Measurements from ENCODE around the gene LHX4. TPM values are rescaled to one million over a fixed set of nuclear protein-coding genes. Genes with fewer than 3 reads are reported as not detected.
"Not testable (repeated sequence)": the region's sequence is repeated elsewhere in the genome, so short reads cannot be mapped to it uniquely, and the experiment has no call there.

The LHX4 gene
- total RNA-seq, 2 experiments from 2014 or later = not detected

GRCh38 chr1:180199018-180199417 is 31.0 kb upstream of the LHX4 start:
- CTCF ChIA-PET = interaction anchor here (2.7 kb wide), 1 partner anchor 19 kb away, joined by 14 read pairs; no protein-coding TSS in a partner anchor
- DNase-seq = no peak
- Mint-ChIP-seq H3K4me3 (no peak overlapping the region), H3K27ac (no peak overlapping the region), H3K27me3 (ENCODE audit: low read depth) (no peaks in the 10 kb centered on the region), H3K36me3 (ENCODE audit: low read depth) (peaks cover 2% of the 10 kb centered on the region), H3K9me3 (no peaks in the 10 kb centered on the region), H3K4me1 (ENCODE audit: low read depth) (no peaks in the 10 kb centered on the region)
- intact Hi-C loops (cut with micrococcal nuclease) = no loop called here

GRCh38 chr1:180201451-180202200 is 28.4 kb upstream of the LHX4 start:
- no peaks in the 10 kb centered on the region for H3K27me3 Mint-ChIP-seq (ENCODE audit: low read depth)
- intact Hi-C loops (cut with micrococcal nuclease) = no loop called here
- no peak overlapping the region for H3K4me3 Mint-ChIP-seq
- no peaks in the 10 kb centered on the region for H3K4me1 Mint-ChIP-seq (ENCODE audit: low read depth)
- no peaks in the 10 kb centered on the region for H3K36me3 Mint-ChIP-seq (ENCODE audit: low read depth)
- DNase-seq = no peak
- no peak overlapping the region for H3K27ac Mint-ChIP-seq
- CTCF ChIA-PET = interaction anchor here (1.0 to 2.7 kb wide), 2 partner anchors 22 to 214 kb away, joined by 3 to 14 read pairs; no protein-coding TSS in a partner anchor
- no peaks in the 10 kb centered on the region for H3K9me3 Mint-ChIP-seq

- H3K36me3 Mint-ChIP-seq (ENCODE audit: low read depth); H3K9me3 Mint-ChIP-seq; H3K27me3 Mint-ChIP-seq (ENCODE audit: low read depth); DNase-seq; H3K27ac Mint-ChIP-seq; H3K4me1 Mint-ChIP-seq (ENCODE audit: low read depth); H3K4me3 Mint-ChIP-seq; intact Hi-C loops (cut with micrococcal nuclease): not testable (repeated sequence)
- CTCF ChIA-PET = interaction anchor here (1.2 kb wide), 1 partner anchor 22 kb away, joined by 6 read pairs; no protein-coding TSS in a partner anchor
These were observed 27.5 kb upstream of the LHX4 start for GRCh38 chr1:180202588-180202987.

- DNase-seq = no peak
- Mint-ChIP-seq H3K36me3 (ENCODE audit: low read depth) (no peaks in the 10 kb centered on the region), H3K27ac (no peak overlapping the region), H3K4me1 (ENCODE audit: low read depth) (no peaks in the 10 kb centered on the region), H3K4me3 (no peak overlapping the region), H3K27me3 (ENCODE audit: low read depth) (no peaks in the 10 kb centered on the region), H3K9me3 (no peaks in the 10 kb centered on the region)
- CTCF ChIA-PET = no interaction called here
- intact Hi-C loops (cut with micrococcal nuclease) = no loop called here
These were observed 25.8 kb upstream of the LHX4 start for GRCh38 chr1:180204231-180204630.

GRCh38 chr1:180206581-180206980 is 23.5 kb upstream of the LHX4 start:
- no peaks in the 10 kb centered on the region for H3K4me1 Mint-ChIP-seq (ENCODE audit: low read depth)
- no peaks in the 10 kb centered on the region for H3K36me3 Mint-ChIP-seq (ENCODE audit: low read depth)
- no peak overlapping the region for H3K27ac Mint-ChIP-seq
- DNase-seq = no peak
- H3K9me3 Mint-ChIP-seq = no peaks in the 10 kb centered on the region
- no peak overlapping the region for H3K4me3 Mint-ChIP-seq
- no peaks in the 10 kb centered on the region for H3K27me3 Mint-ChIP-seq (ENCODE audit: low read depth)
- intact Hi-C loops (cut with micrococcal nuclease) = no loop called here
- CTCF ChIA-PET = interaction anchor here (0.7 to 0.9 kb wide), 2 partner anchors 16 to 28 kb away, joined by 3 to 5 read pairs; no protein-coding TSS in a partner anchor

- no peak for DNase-seq
- CTCF ChIA-PET = interaction anchor here (0.6 kb wide), 1 partner anchor 292 kb away, joined by 4 read pairs; no protein-coding TSS in a partner anchor
- intact Hi-C loops (cut with micrococcal nuclease) = no loop called here
- peaks cover 3% of the 10 kb centered on the region for H3K4me1 Mint-ChIP-seq (ENCODE audit: low read depth)
- peaks cover 3% of the 10 kb centered on the region for H3K27me3 Mint-ChIP-seq (ENCODE audit: low read depth)
- no peak overlapping the region for H3K4me3 Mint-ChIP-seq
- H3K9me3 Mint-ChIP-seq = no peaks in the 10 kb centered on the region
- no peak overlapping the region for H3K27ac Mint-ChIP-seq
- H3K36me3 Mint-ChIP-seq (ENCODE audit: low read depth) = no peaks in the 10 kb centered on the region
These were observed 21.8 kb upstream of the LHX4 start for GRCh38 chr1:180208264-180208663.

GRCh38 chr1:180210008-180210620 is 19.9 kb upstream of the LHX4 start:
- peaks cover 4% of the 10 kb centered on the region for H3K27me3 Mint-ChIP-seq (ENCODE audit: low read depth)
- no peaks in the 10 kb centered on the region for H3K36me3 Mint-ChIP-seq (ENCODE audit: low read depth)
- DNase-seq = no peak
- intact Hi-C loops (cut with micrococcal nuclease) = no loop called here
- CTCF ChIA-PET = interaction anchor here (0.7 to 1.1 kb wide), 2 partner anchors 29 to 268 kb away, joined by 3 to 4 read pairs; no protein-coding TSS in a partner anchor
- peaks cover 10% of the 10 kb centered on the region for H3K4me1 Mint-ChIP-seq (ENCODE audit: low read depth)
- no peak overlapping the region for H3K27ac Mint-ChIP-seq
- no peaks in the 10 kb centered on the region for H3K9me3 Mint-ChIP-seq
- no peak overlapping the region for H3K4me3 Mint-ChIP-seq

- H3K9me3 Mint-ChIP-seq = no peaks in the 10 kb centered on the region
- DNase-seq = no peak
- peaks cover 4% of the 10 kb centered on the region for H3K27me3 Mint-ChIP-seq (ENCODE audit: low read depth)
- CTCF ChIA-PET = interaction anchor here (0.6 kb wide), 1 partner anchor 13 kb away, joined by 3 read pairs; no protein-coding TSS in a partner anchor
- no peak overlapping the region for H3K4me3 Mint-ChIP-seq
- H3K36me3 Mint-ChIP-seq (ENCODE audit: low read depth) = no peaks in the 10 kb centered on the region
- peaks cover 20% of the 10 kb centered on the region for H3K4me1 Mint-ChIP-seq (ENCODE audit: low read depth)
- intact Hi-C loops (cut with micrococcal nuclease) = no loop called here
- H3K27ac Mint-ChIP-seq = no peak overlapping the region
These were observed 18.8 kb upstream of the LHX4 start for GRCh38 chr1:180211156-180211859.

- no peaks in the 10 kb centered on the region for H3K36me3 Mint-ChIP-seq (ENCODE audit: low read depth)
- no peak for DNase-seq
- H3K27ac Mint-ChIP-seq = no peak overlapping the region
- no peaks in the 10 kb centered on the region for H3K9me3 Mint-ChIP-seq
- CTCF ChIA-PET = no interaction called here
- no peak overlapping the region for H3K4me3 Mint-ChIP-seq
- intact Hi-C loops (cut with micrococcal nuclease) = loop anchor here (2.0 kb wide), 1 partner anchor 33 kb away; no protein-coding TSS in a partner anchor
- H3K27me3 Mint-ChIP-seq (ENCODE audit: low read depth) = peaks cover 4% of the 10 kb centered on the region
- peaks cover 20% of the 10 kb centered on the region for H3K4me1 Mint-ChIP-seq (ENCODE audit: low read depth)
These were observed 18.2 kb upstream of the LHX4 start for GRCh38 chr1:180211860-180212229.

GRCh38 chr1:180213401-180214170 is 16.5 kb upstream of the LHX4 start:
- H3K4me1 Mint-ChIP-seq (ENCODE audit: low read depth) = peaks cover 20% of the 10 kb centered on the region
- peak; percentile 80 for DNase-seq
- no peaks in the 10 kb centered on the region for H3K9me3 Mint-ChIP-seq
- H3K27me3 Mint-ChIP-seq (ENCODE audit: low read depth) = peaks cover 4% of the 10 kb centered on the region
- H3K27ac Mint-ChIP-seq = no peak overlapping the region
- no peaks in the 10 kb centered on the region for H3K36me3 Mint-ChIP-seq (ENCODE audit: low read depth)
- intact Hi-C loops (cut with micrococcal nuclease) = loop anchor here (1.0 to 2.0 kb wide), 3 partner anchors 16 to 35 kb away; no protein-coding TSS in a partner anchor
- CTCF ChIA-PET = interaction anchor here (0.7 to 1.2 kb wide), 3 partner anchors 17 to 229 kb away, joined by 3 to 4 read pairs (median 3); no protein-coding TSS in a partner anchor
- peak overlapping the region; percentile 56 for H3K4me3 Mint-ChIP-seq

GRCh38 chr1:180215856-180216625 is 14.0 kb upstream of the LHX4 start:
- no peak overlapping the region for H3K4me3 Mint-ChIP-seq
- DNase-seq = no peak
- no peaks in the 10 kb centered on the region for H3K9me3 Mint-ChIP-seq
- H3K27ac Mint-ChIP-seq = no peak overlapping the region
- H3K4me1 Mint-ChIP-seq (ENCODE audit: low read depth) = peaks cover 20% of the 10 kb centered on the region
- CTCF ChIA-PET = interaction anchor here (0.9 kb wide), 1 partner anchor 10 kb away, joined by 3 read pairs; no protein-coding TSS in a partner anchor
- H3K36me3 Mint-ChIP-seq (ENCODE audit: low read depth) = no peaks in the 10 kb centered on the region
- H3K27me3 Mint-ChIP-seq (ENCODE audit: low read depth) = peaks cover 4% of the 10 kb centered on the region
- intact Hi-C loops (cut with micrococcal nuclease) = no loop called here

Data from activated naive CD4-positive, alpha-beta T cell treated with anti-CD3 and anti-CD28 coated beads for 36 hours (primary cell).